ENCODE results near the gene ASB3. TPM values are rescaled to one million over a fixed set of nuclear protein-coding genes. Genes with fewer than 3 reads are reported as not detected.

Gene ASB3
- total and polyA plus RNA-seq, 4 donors, result 7.0 to 54.9 (median 18.1) TPM

DNA sequence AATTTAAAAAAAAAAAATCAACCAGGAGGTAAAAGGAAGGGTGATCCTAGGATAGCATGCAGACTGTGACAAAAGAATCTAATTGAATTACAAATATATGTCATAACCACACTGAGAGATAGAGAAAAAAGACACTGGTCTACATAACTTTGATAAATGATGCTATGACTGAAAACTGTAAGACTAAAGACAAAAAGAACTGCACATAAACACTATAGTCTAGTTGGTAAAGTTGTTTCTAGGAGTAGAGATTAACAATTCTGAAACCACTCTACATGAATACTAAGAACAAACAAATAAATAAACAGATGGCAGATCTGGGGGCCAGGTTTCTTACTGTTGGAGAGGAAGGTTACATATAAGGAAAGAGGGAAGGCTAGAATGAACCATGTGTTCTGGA, 33.7 kb downstream of the ASB3 start:
- H3K9me3 ChIP-seq (ENCODE audit: control insufficient read depth in 4 of 4, insufficient read depth in 3 of 4, low read length in 3 of 4), result peaks cover 0 to 3% (median 0%) of the 10 kb centered on the region in 4 donors
- ATAC-seq (ENCODE audit: insufficient read depth, low FRiP score), result no peak
- no peaks in the 10 kb centered on the region for H3K4me1 ChIP-seq (ENCODE audit: control insufficient read depth in 5 of 5, insufficient read depth in 5 of 5, low read length in 5 of 5)
- H3K36me3 ChIP-seq (ENCODE audit: control insufficient read depth in 4 of 4, insufficient read depth in 4 of 4, low read length in 4 of 4), result peaks cover 4 to 17% (median 8%) of the 10 kb centered on the region in 4 donors
- H3K27me3 ChIP-seq (ENCODE audit: control insufficient read depth in 3 of 3, insufficient read depth in 3 of 3, low read length in 2 of 3), result no peaks in the 10 kb centered on the region
- H3K4me3 ChIP-seq, result no peak overlapping the region
- TF ChIP-seq, protein P1, sequence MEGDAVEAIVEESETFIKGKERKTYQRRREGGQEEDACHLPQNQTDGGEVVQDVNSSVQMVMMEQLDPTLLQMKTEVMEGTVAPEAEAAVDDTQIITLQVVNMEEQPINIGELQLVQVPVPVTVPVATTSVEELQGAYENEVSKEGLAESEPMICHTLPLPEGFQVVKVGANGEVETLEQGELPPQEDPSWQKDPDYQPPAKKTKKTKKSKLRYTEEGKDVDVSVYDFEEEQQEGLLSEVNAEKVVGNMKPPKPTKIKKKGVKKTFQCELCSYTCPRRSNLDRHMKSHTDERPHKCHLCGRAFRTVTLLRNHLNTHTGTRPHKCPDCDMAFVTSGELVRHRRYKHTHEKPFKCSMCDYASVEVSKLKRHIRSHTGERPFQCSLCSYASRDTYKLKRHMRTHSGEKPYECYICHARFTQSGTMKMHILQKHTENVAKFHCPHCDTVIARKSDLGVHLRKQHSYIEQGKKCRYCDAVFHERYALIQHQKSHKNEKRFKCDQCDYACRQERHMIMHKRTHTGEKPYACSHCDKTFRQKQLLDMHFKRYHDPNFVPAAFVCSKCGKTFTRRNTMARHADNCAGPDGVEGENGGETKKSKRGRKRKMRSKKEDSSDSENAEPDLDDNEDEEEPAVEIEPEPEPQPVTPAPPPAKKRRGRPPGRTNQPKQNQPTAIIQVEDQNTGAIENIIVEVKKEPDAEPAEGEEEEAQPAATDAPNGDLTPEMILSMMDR (IDR thresholded peaks at IDR 0.05; ENCODE audit: control extremely low read depth, extremely low read depth), result no peak
- DNase-seq, result no peak
- H3K27ac ChIP-seq (ENCODE audit: low read depth in 1 of 2, low read length in 1 of 2), result no peak overlapping the region
- no peak overlapping the region for H3K9ac ChIP-seq (ENCODE audit: insufficient read depth in 1 of 2, low read length in 2 of 2)

DNA sequence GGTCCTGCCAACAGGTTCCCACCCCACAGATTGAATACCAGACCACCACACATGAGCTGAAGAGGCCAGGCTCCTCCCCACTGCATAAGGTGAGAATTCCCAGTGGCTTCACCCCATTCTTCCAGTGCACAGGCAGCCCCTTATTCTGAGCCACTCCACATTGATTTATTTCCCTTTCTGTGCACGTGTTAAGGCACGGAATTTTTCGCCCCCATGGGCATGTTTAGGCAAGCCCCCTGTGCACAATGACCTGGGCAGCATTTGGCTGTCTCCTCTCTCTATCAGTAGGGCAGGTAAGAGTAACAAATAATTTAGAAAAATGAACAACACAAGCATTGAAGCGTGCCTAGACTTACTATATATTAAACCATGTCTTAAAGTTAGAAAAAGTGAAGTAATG, 34.4 kb downstream of the ASB3 start:
- no peak for DNase-seq
- TF ChIP-seq, protein P1 (IDR thresholded peaks at IDR 0.05; ENCODE audit: control extremely low read depth, extremely low read depth), result no peak
- no peak for ATAC-seq (ENCODE audit: insufficient read depth, low FRiP score)
- Histone ChIP-seq H3K27me3 (ENCODE audit: control insufficient read depth in 3 of 3, insufficient read depth in 3 of 3, low read length in 2 of 3) (no peaks in the 10 kb centered on the region), H3K4me3 (no peak overlapping the region), H3K9ac (ENCODE audit: insufficient read depth in 1 of 2, low read length in 2 of 2) (no peak overlapping the region), H3K9me3 (ENCODE audit: control insufficient read depth in 4 of 4, insufficient read depth in 3 of 4, low read length in 3 of 4) (peaks cover 0 to 3% (median 0%) of the 10 kb centered on the region in 4 donors), H3K4me1 (ENCODE audit: control insufficient read depth in 5 of 5, insufficient read depth in 5 of 5, low read length in 5 of 5) (no peaks in the 10 kb centered on the region), H3K27ac (ENCODE audit: low read depth in 1 of 2, low read length in 1 of 2) (no peak overlapping the region), H3K36me3 (ENCODE audit: control insufficient read depth in 4 of 4, insufficient read depth in 4 of 4, low read length in 4 of 4) (peaks cover 4 to 20% (median 8%) of the 10 kb centered on the region in 4 donors)
- WGBS, 2 donors, result 92 to 93% methylated on average over 4 of the region's 4 CpGs

DNA sequence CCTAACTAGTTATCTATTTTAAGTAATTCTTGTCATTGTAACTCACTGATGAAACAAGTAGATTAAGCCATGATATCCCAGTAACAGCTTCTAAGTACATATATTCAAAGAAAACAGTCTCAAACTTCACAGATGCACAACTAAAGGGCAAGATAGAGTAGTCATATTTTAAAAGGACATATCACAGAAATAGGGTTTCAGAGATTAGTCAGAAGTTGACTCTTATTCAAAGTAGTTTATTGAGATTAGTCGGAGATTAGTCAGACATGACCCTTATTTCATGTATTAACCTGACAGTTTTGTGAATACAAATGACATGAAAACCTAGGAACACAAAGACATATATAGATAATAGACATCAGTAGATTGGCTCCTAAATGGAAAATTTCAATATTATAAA, 35.0 kb downstream of the ASB3 start:
- no peak overlapping the region for H3K9ac ChIP-seq (ENCODE audit: insufficient read depth in 1 of 2, low read length in 2 of 2)

More for the DNA sequence above, 35.0 kb downstream of the ASB3 start:
- peaks cover 0 to 2% (median 0%) of the 10 kb centered on the region in 4 donors for H3K9me3 ChIP-seq (ENCODE audit: control insufficient read depth in 4 of 4, insufficient read depth in 3 of 4, low read length in 3 of 4)
- no peak overlapping the region for H3K4me3 ChIP-seq
- ATAC-seq (ENCODE audit: insufficient read depth, low FRiP score) (no peak), DNase-seq (no peak)
- no peaks in the 10 kb centered on the region for H3K27me3 ChIP-seq (ENCODE audit: control insufficient read depth in 3 of 3, insufficient read depth in 3 of 3, low read length in 2 of 3)
- H3K36me3 ChIP-seq (ENCODE audit: control insufficient read depth in 4 of 4, insufficient read depth in 4 of 4, low read length in 4 of 4), result peaks cover 4 to 16% (median 7%) of the 10 kb centered on the region in 4 donors
- H3K4me1 ChIP-seq (ENCODE audit: control insufficient read depth in 5 of 5, insufficient read depth in 5 of 5, low read length in 5 of 5), result no peaks in the 10 kb centered on the region
- no peak overlapping the region for H3K27ac ChIP-seq (ENCODE audit: low read depth in 1 of 2, low read length in 1 of 2)
- WGBS, 2 donors, result 80 to 100% methylated on average over 1 of the region's 1 CpG
- TF ChIP-seq, protein P1 (IDR thresholded peaks at IDR 0.05; ENCODE audit: control extremely low read depth, extremely low read depth), result no peak
